Thyroid gland (tissue), 4 donors: ENCODE data around the gene DENND4A. TPM values are rescaled to one million over a fixed set of nuclear protein-coding genes. Genes with fewer than 3 reads are reported as not detected.
"Not testable (repeated sequence)": the region's sequence is repeated elsewhere in the genome, so short reads cannot be mapped to it uniquely, and the experiment has no call there.

Experiments used
- DNase-seq, 2 donors: peaks; one replicate each; pipeline ENCODE4 v3.0.0-alpha.2; 2019
- H3K27ac ChIP-seq, 3 donors: fragments of 200-600 bp; sonication (generic); 1 replicate in 2 of 3; 2 replicates in 1 of 3; pipeline ENCODE4 v1.5.1; 2016 to 2019; ENCODE audit warnings: mild to moderate bottlenecking in 1 of 3, moderate library complexity in 1 of 3
- H3K27me3 ChIP-seq: fragments of 200-600 bp; sonication (generic); one replicate; pipeline ENCODE4 v1.5.1; 2019
- H3K36me3 ChIP-seq, 2 donors: fragments of 200-600 bp; sonication (generic); one replicate each; pipeline ENCODE4 v1.5.1; 2016 to 2019
- H3K4me1 ChIP-seq, 2 donors: fragments of 200-600 bp; sonication (generic); one replicate each; pipeline ENCODE4 v1.5.1; 2017 to 2019
- H3K4me3 ChIP-seq, 3 donors: fragments of 200-600 bp; sonication (generic); replicated peaks in 1 of 3; 1 replicate in 2 of 3; 2 replicates in 1 of 3; pipeline ENCODE4 v1.5.1; 2016; ENCODE audit warnings: mild to moderate bottlenecking in 1 of 3
- H3K9me3 ChIP-seq: fragments of 200-600 bp; sonication (generic); one replicate; pipeline ENCODE4 v1.5.1; 2017
- CTCF ChIP-seq, 6 experiments: fragments of 200-600 bp in 3 of 6; fragments of 450-650 bp in 3 of 6; sonication (generic) in 3 of 6; IDR thresholded peaks; one replicate each; pipeline ENCODE4 v1.5.1; 2016 to 2019; ENCODE audit warnings: antibody characterized with exemption in 6 of 6, mild to moderate bottlenecking in 2 of 6, inconsistent platforms in 1 of 6, moderate library complexity in 1 of 6
- POLR2A ChIP-seq, 2 donors: fragments of 450-650 bp; IDR thresholded peaks; one replicate each; pipeline ENCODE4 v1.6.1; 2017; ENCODE audit warnings: antibody characterized with exemption in 2 of 2, mild to moderate bottlenecking in 2 of 2, moderate library complexity in 1 of 2
- WGBS, 2 donors: methylation state at CpG; one replicate each; pipeline ENCODE4 v1.1.5; 2017; 5-methylcytosine and 5-hydroxymethylcytosine counted together
- intact Hi-C: fragments of 100-400 bp; cut with DNase I; formaldehyde crosslinking; loops from one replicate; pipeline ENCODE4 v1.15.1; 2023
- total RNA-seq, 4 donors: library from RNA; depleted of rRNA; stranded (reverse); fragments of >200 nt; gene quantifications; one replicate each; pipeline ENCODE4 v1.2.3, GENCODE V29; 2016

DENND4A gene
- total RNA-seq, 4 donors from 2014 or later, result 37.5 to 79.9 (median 45.7) TPM

GRCh38 chr15:65789105-65789504, 3.0 kb downstream of the DENND4A start:
- Histone ChIP-seq H3K4me3 (no peak overlapping the region), H3K27ac (no peak overlapping the region), H3K9me3 (no peaks in the 10 kb centered on the region), H3K27me3 (no peaks in the 10 kb centered on the region), H3K4me1 (peaks cover 15 to 20% of the 10 kb centered on the region in 2 donors), H3K36me3 (no peaks in the 10 kb centered on the region)
- intact Hi-C loops, result no loop called here
- no peak for DNase-seq
- TF ChIP-seq CTCF (IDR thresholded peaks at IDR 0.05) (no peak), POLR2A (IDR thresholded peaks at IDR 0.05) (no peak)
- WGBS, 2 donors, result 97 to 99% methylated on average over 3 of the region's 3 CpGs

GRCh38 chr15:65787260-65787659, 4.8 kb downstream of the DENND4A start:
- Histone ChIP-seq H3K27ac (peak overlapping the region in 2 of 3 donors; percentile 15 to 30), H3K4me1 (peaks cover 9 to 16% of the 10 kb centered on the region in 2 donors), H3K4me3 (no peak overlapping the region), H3K27me3 (no peaks in the 10 kb centered on the region), H3K9me3 (no peaks in the 10 kb centered on the region), H3K36me3 (no peaks in the 10 kb centered on the region)
- no peak for DNase-seq
- 58 to 71% methylated on average over 2 of the region's 2 CpGs for WGBS, 2 donors
- intact Hi-C loops, result no loop called here
- no peak for TF ChIP-seq CTCF (IDR thresholded peaks at IDR 0.05)
- TF ChIP-seq POLR2A (IDR thresholded peaks at IDR 0.05), result no peak

- H3K4me1 ChIP-seq, result peaks cover 5 to 9% of the 10 kb centered on the region in 2 donors
- 85 to 98% methylated on average over 6 of the region's 6 CpGs for WGBS, 2 donors
- intact Hi-C loops, result no loop called here
- H3K9me3 ChIP-seq, result no peaks in the 10 kb centered on the region
- TF ChIP-seq CTCF (IDR thresholded peaks at IDR 0.05) (no peak), POLR2A (IDR thresholded peaks at IDR 0.05) (no peak)
- no peak for DNase-seq
- no peak overlapping the region for H3K4me3 ChIP-seq
- H3K27me3 ChIP-seq, result no peaks in the 10 kb centered on the region
- no peaks in the 10 kb centered on the region for H3K36me3 ChIP-seq
- H3K27ac ChIP-seq, result no peak overlapping the region
These were observed 6.9 kb downstream of the DENND4A start for GRCh38 chr15:65785151-65785550.

GRCh38 chr15:65783872-65784271, 8.2 kb downstream of the DENND4A start:
- 89 to 93% methylated on average over 5 of the region's 5 CpGs for WGBS, 2 donors
- no peaks in the 10 kb centered on the region for H3K9me3 ChIP-seq
- TF ChIP-seq POLR2A (IDR thresholded peaks at IDR 0.05), result no peak
- TF ChIP-seq CTCF (IDR thresholded peaks at IDR 0.05), result no peak
- H3K27ac ChIP-seq, result no peak overlapping the region
- no peaks in the 10 kb centered on the region for H3K27me3 ChIP-seq
- H3K36me3 ChIP-seq, result no peaks in the 10 kb centered on the region
- intact Hi-C loops, result no loop called here
- no peak for DNase-seq
- peaks cover 0 to 4% of the 10 kb centered on the region in 2 donors for H3K4me1 ChIP-seq
- H3K4me3 ChIP-seq, result no peak overlapping the region

GRCh38 chr15:65782096-65782495, 10.0 kb downstream of the DENND4A start:
- no peak overlapping the region for H3K27ac ChIP-seq
- TF ChIP-seq CTCF (IDR thresholded peaks at IDR 0.05), result no peak
- TF ChIP-seq POLR2A (IDR thresholded peaks at IDR 0.05), result no peak
- H3K4me1 ChIP-seq, result no peaks in the 10 kb centered on the region
- H3K36me3 ChIP-seq, result no peaks in the 10 kb centered on the region
- H3K4me3 ChIP-seq, result no peak overlapping the region
- 68 to 77% methylated on average over 5 of the region's 5 CpGs for WGBS, 2 donors
- intact Hi-C loops, result no loop called here
- DNase-seq, result no peak
- no peaks in the 10 kb centered on the region for H3K9me3 ChIP-seq
- H3K27me3 ChIP-seq, result no peaks in the 10 kb centered on the region

GRCh38 chr15:65778701-65779100, 13.4 kb downstream of the DENND4A start:
- DNase-seq, intact Hi-C loops, H3K9me3 ChIP-seq, H3K27me3 ChIP-seq, H3K27ac ChIP-seq, H3K36me3 ChIP-seq, H3K4me3 ChIP-seq, H3K4me1 ChIP-seq: not testable (repeated sequence)
- 89 to 90% methylated on average over 9 of the region's 9 CpGs for WGBS, 2 donors
